ENCODE data around the gene CYP3A5.

- TF ChIP-seq POLR2A (IDR thresholded peaks at IDR 0.05; ENCODE audit: low read depth): no peak
- no peak for TF ChIP-seq POLR2AphosphoS5 (IDR thresholded peaks at IDR 0.05)
- TF ChIP-seq CTCF (IDR thresholded peaks at IDR 0.05): no peak
Measured at GRCh38 chr7:99709260-99709659, 29.5 kb upstream of the CYP3A5 start.

Measured in esophagus muscularis mucosa (tissue), 3 donors.